Measurements from ENCODE around the gene LPCAT1. TPM values are rescaled to one million over a fixed set of nuclear protein-coding genes. Genes with fewer than 3 reads are reported as not detected.
"Not testable (repeated sequence)": the region's sequence is repeated elsewhere in the genome, so short reads cannot be mapped to it uniquely, and the experiment has no call there.

The LPCAT1 gene
- total RNA-seq, 1 donor from 2014 or later = 86.2 TPM

DNA sequence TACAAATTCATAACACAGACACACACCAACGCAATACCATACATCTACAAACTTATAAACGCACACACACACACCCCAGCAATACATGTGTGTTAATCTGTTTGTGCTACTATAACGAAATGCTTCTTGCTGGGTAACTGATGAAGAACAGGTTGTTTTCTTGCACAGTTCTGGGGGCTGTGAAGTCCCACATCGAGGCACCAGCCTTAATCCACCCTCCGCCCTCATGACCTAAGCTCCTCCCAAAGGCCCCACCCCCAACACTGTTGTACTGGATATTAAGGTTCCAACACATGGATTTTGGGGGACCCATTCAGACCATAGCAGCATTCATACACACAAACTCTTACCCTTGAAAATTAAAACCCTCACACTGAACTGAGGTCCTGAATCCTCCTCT, 38.8 kb upstream of the LPCAT1 start:
- Histone ChIP-seq H3K4me3 (no peak overlapping the region), H3K27me3 (no peaks in the 10 kb centered on the region), H3K27ac (no peak overlapping the region), H3K36me3 (no peaks in the 10 kb centered on the region), H3K9me3 (no peaks in the 10 kb centered on the region), H3K4me1 (peaks cover 4 to 19% of the 10 kb centered on the region in 2 donors)
- TF ChIP-seq, protein P1, sequence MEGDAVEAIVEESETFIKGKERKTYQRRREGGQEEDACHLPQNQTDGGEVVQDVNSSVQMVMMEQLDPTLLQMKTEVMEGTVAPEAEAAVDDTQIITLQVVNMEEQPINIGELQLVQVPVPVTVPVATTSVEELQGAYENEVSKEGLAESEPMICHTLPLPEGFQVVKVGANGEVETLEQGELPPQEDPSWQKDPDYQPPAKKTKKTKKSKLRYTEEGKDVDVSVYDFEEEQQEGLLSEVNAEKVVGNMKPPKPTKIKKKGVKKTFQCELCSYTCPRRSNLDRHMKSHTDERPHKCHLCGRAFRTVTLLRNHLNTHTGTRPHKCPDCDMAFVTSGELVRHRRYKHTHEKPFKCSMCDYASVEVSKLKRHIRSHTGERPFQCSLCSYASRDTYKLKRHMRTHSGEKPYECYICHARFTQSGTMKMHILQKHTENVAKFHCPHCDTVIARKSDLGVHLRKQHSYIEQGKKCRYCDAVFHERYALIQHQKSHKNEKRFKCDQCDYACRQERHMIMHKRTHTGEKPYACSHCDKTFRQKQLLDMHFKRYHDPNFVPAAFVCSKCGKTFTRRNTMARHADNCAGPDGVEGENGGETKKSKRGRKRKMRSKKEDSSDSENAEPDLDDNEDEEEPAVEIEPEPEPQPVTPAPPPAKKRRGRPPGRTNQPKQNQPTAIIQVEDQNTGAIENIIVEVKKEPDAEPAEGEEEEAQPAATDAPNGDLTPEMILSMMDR (IDR thresholded peaks at IDR 0.05) = no peak
- intact Hi-C loops (cut with DNase I) = no loop called here
- no peak for DNase-seq (ENCODE audit: low spot score in 2 of 2)

DNA sequence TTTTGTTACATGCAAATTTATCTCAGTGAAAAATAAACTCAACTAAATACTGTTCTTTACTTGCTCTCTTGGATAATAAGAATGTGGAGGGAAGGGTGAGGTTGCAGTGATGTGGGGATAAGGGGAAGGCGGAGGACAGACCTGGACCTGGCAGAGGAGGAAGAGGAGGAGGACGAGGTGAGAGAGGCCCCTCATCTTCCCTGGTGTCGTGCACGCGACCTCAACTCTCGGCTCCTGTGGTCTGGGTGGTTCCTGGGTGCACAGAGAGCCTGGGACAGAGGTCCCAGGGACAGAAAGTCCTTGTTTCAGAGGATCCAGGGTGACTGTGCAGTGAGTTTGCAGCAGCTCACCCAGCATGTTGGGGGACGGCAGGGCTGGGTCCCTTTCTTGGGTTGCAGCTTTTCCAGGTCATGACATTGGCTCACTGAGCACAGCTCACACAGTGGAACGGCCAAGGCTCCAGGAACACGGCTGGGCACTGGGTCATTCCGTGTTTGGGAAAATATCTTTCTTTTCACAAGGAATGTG, 37.7 kb upstream of the LPCAT1 start:
- DNase-seq (ENCODE audit: low spot score in 2 of 2) = no peak
- Histone ChIP-seq H3K4me3 (no peak overlapping the region), H3K4me1 (peaks cover 4 to 16% of the 10 kb centered on the region in 2 donors), H3K9me3 (no peaks in the 10 kb centered on the region), H3K27me3 (no peaks in the 10 kb centered on the region), H3K27ac (no peak overlapping the region), H3K36me3 (no peaks in the 10 kb centered on the region)
- TF ChIP-seq, protein P1 (IDR thresholded peaks at IDR 0.05) = no peak
- intact Hi-C loops (cut with DNase I) = no loop called here

DNA sequence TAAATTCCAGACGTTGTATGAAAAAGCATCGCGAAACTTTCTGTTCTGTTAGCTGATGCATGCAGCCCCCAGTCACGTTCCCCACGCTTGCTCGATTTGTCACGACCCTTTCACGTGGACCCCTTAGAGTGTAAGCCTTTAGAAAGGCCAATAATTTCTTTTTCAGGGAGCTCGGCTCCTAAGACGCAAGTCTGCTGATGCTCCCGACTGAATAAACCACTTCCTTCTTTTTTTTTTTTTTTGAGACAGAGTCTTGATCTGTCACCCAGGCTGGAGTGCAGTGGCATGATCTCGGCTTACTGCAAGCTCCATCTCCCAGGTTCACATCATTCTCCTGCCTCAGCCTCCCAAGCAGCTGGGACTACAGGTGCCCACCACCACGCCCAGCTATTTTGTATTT, 36.7 kb upstream of the LPCAT1 start:
- H3K36me3 ChIP-seq; H3K4me1 ChIP-seq; DNase-seq (ENCODE audit: low spot score in 2 of 2); H3K27me3 ChIP-seq; H3K27ac ChIP-seq; intact Hi-C loops (cut with DNase I); H3K9me3 ChIP-seq; H3K4me3 ChIP-seq: not testable (repeated sequence)

DNA sequence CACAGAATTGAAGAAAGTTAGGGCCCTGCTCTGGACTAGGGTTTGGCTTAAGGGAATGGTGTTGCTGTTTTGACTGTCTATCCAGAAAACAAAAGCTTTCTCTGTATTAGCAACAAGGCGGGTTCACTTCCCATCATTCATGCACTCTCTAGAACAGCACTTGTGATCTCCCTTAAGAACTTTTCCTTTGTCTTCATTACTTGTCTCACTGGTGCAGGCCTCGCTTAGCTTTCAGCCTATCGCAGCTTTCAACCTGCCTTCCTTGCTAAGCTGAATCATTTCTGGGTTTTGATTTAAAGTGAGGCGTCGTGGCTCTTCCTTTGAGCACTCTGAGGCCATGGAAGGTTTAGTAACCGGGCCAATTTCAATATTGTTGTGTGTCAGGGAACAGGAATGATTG, 35.2 kb upstream of the LPCAT1 start:
- no peak for DNase-seq (ENCODE audit: low spot score in 2 of 2)
- H3K27me3 ChIP-seq = no peaks in the 10 kb centered on the region

GRCh38 chr5:1557114-1557873, 33.5 kb upstream of the LPCAT1 start:
- H3K4me3 ChIP-seq = no peak overlapping the region
- intact Hi-C loops (cut with DNase I) = no loop called here
- no peak for DNase-seq (ENCODE audit: low spot score in 2 of 2)
- H3K36me3 ChIP-seq = no peaks in the 10 kb centered on the region
- TF ChIP-seq, protein P1 (IDR thresholded peaks at IDR 0.05) = no peak
- H3K27me3 ChIP-seq = no peaks in the 10 kb centered on the region
- H3K9me3 ChIP-seq = no peaks in the 10 kb centered on the region
- H3K27ac ChIP-seq = no peak overlapping the region
- H3K4me1 ChIP-seq = no peaks in the 10 kb centered on the region

More for the DNA sequence above, 35.2 kb upstream of the LPCAT1 start:
- intact Hi-C loops (cut with DNase I) = no loop called here
- Histone ChIP-seq H3K27ac (no peak overlapping the region), H3K4me3 (no peak overlapping the region), H3K4me1 (no peaks in the 10 kb centered on the region), H3K36me3 (no peaks in the 10 kb centered on the region), H3K9me3 (no peaks in the 10 kb centered on the region)
- TF ChIP-seq, protein P1 (IDR thresholded peaks at IDR 0.05) = no peak

DNA sequence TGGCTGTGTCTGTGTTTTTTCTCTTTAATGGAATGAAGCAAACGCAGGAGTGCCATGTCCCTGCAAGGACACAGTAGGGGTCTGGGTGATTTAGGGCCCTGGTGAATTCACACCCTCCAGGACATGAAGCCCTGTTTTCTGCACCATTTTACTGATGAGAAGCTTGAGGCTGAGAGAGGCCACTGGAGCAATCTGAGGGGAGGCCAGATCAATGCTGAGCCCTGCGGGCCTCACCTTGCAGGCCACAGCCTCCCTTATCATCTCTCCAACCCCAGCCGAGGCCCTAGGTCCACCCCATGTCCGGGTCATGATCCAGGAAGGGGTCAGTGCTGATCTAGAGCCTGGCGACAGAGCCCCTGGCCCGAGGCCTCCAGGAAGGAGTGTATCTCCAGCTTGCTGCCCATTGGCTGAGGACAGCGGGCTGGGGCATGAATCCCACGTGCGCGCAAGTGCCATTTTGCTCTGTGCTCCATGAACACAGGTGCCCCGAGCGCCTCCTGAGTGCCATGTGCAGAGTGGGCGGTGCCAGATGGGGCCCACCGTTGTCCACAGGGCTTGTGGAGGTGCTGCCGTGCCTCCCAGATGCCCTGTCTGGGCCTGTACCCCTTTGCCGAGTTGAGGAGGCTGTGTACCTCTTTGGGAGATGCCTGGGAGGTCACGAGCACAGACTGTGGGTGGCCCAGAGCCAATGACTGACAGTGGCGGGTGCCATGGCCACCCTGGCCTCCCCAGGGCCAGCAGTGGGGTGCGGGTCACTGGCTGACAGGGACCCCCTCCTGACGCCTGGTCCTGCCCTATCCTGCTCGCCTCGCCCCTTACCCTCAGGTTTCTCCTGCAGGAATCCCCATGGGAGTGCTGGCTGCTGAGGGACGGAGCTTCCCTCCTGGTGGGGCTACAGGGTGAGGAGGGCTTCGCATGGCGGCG, 32.3 kb upstream of the LPCAT1 start:
- H3K27me3 ChIP-seq = no peaks in the 10 kb centered on the region
- no peaks in the 10 kb centered on the region for H3K9me3 ChIP-seq
- TF ChIP-seq, protein P1 (IDR thresholded peaks at IDR 0.05) = no peak
- intact Hi-C loops (cut with DNase I) = no loop called here
- no peak overlapping the region for H3K4me3 ChIP-seq
- no peak for DNase-seq (ENCODE audit: low spot score in 2 of 2)
- no peak overlapping the region for H3K27ac ChIP-seq
- no peaks in the 10 kb centered on the region for H3K36me3 ChIP-seq
- no peaks in the 10 kb centered on the region for H3K4me1 ChIP-seq
